ENCODE data around the gene RASSF8.

- TF ChIP-seq EZH2 (IDR thresholded peaks at IDR 0.05; ENCODE audit: low read depth) = no peak
- TF ChIP-seq CTCF (conservative IDR thresholded peaks at IDR 0.05) = no peak
These were observed 76.1 kb downstream of the RASSF8 start for GRCh38 chr12:26034371-26035142.

Data from PC-9 (cell line).